H9 (cell line): ENCODE measurements around the gene OBI1. TPM values are rescaled to one million over a fixed set of nuclear protein-coding genes. Genes with fewer than 3 reads are reported as not detected.

Source experiments
- DNase-seq: peaks from one replicate; pipeline ENCODE4 v3.0.0-alpha.2; 2017
- H2AFZ ChIP-seq: one replicate; pipeline ENCODE4 v1.6.1; 2013; ENCODE audit warnings: mild to moderate bottlenecking, low read length, control low read depth, moderate library complexity
- H2AK5ac ChIP-seq: 2 replicates; pipeline ENCODE4 v1.6.1; 2013; ENCODE audit warnings: low read length, control low read depth, mixed read lengths; ENCODE audit not compliant: insufficient read length
- H2BK120ac ChIP-seq: one replicate; pipeline ENCODE4 v1.6.1; 2013; ENCODE audit warnings: low read depth, mild to moderate bottlenecking, low read length, control low read depth, inconsistent platforms; ENCODE audit not compliant: poor library complexity, severe bottlenecking
- H2BK12ac ChIP-seq: 2 replicates; pipeline ENCODE4 v1.6.1; 2013; ENCODE audit warnings: low read length, control low read depth, mixed read lengths, low read depth; ENCODE audit not compliant: insufficient read length
- H2BK15ac ChIP-seq: 2 replicates; pipeline ENCODE4 v1.6.1; 2013; ENCODE audit warnings: low read depth, low read length, control low read depth
- H2BK20ac ChIP-seq: one replicate; pipeline ENCODE4 v1.6.1; 2013; ENCODE audit warnings: low read depth, mild to moderate bottlenecking, low read length, control low read depth, inconsistent platforms; ENCODE audit not compliant: poor library complexity, severe bottlenecking
- H2BK5ac ChIP-seq: 2 replicates; pipeline ENCODE4 v1.6.1; 2013; ENCODE audit warnings: low read length, control low read depth, mixed read lengths; ENCODE audit not compliant: insufficient read length
- H3K14ac ChIP-seq: 2 replicates; pipeline ENCODE4 v1.6.1; 2013; ENCODE audit warnings: low read length, control low read depth; ENCODE audit not compliant: insufficient read depth
- H3K18ac ChIP-seq: 2 replicates; pipeline ENCODE4 v1.6.1; 2013; ENCODE audit warnings: low read depth, mild to moderate bottlenecking, mixed read lengths, low read length, control low read depth; ENCODE audit not compliant: insufficient read length
- H3K23ac ChIP-seq: 2 replicates; pipeline ENCODE4 v1.6.1; 2013; ENCODE audit warnings: low read length, control low read depth, mixed read lengths, low read depth; ENCODE audit not compliant: insufficient read length
- H3K23me2 ChIP-seq: 2 replicates; pipeline ENCODE4 v1.6.1; 2013; ENCODE audit warnings: low read depth, mild to moderate bottlenecking, mixed read lengths, low read length, control low read depth; ENCODE audit not compliant: insufficient read length, poor library complexity, severe bottlenecking
- H3K27ac ChIP-seq: 2 replicates; pipeline ENCODE4 v1.5.1; 2013; ENCODE audit warnings: low read length, control low read depth, mixed read lengths, low read depth; ENCODE audit not compliant: insufficient read length
- H3K27me3 ChIP-seq: 2 replicates; pipeline ENCODE4 v1.6.1; 2013; ENCODE audit warnings: low read length, control low read depth, inconsistent platforms; ENCODE audit not compliant: insufficient read depth
- H3K4ac ChIP-seq: 2 replicates; pipeline ENCODE4 v1.6.1; 2013; ENCODE audit warnings: low read depth, mild to moderate bottlenecking, control low read depth, inconsistent platforms, low read length, moderate library complexity
- H3K4me1 ChIP-seq: 2 replicates; pipeline ENCODE4 v1.6.1; 2013; ENCODE audit warnings: low read length, control low read depth, inconsistent platforms; ENCODE audit not compliant: insufficient read depth
- H3K4me2 ChIP-seq: 2 replicates; pipeline ENCODE4 v1.6.1; 2013; ENCODE audit warnings: low read length, control low read depth, mixed read lengths; ENCODE audit not compliant: insufficient read length, insufficient read depth
- H3K56ac ChIP-seq: 2 replicates; pipeline ENCODE4 v1.6.1; 2013; ENCODE audit warnings: low read depth, mild to moderate bottlenecking, mixed read lengths, low read length, control low read depth; ENCODE audit not compliant: insufficient read length
- H3K79me1 ChIP-seq: 2 replicates; pipeline ENCODE4 v1.6.1; 2013; ENCODE audit warnings: low read depth, mild to moderate bottlenecking, moderate library complexity, low read length, control low read depth, inconsistent platforms; ENCODE audit not compliant: insufficient read depth, poor library complexity, severe bottlenecking
- H3K79me2 ChIP-seq: 2 replicates; pipeline ENCODE4 v1.6.1; 2013; ENCODE audit warnings: low read length, control low read depth, inconsistent platforms; ENCODE audit not compliant: insufficient read depth
- H3K9ac ChIP-seq: 2 replicates; pipeline ENCODE4 v1.6.1; 2013; ENCODE audit warnings: low read length, control low read depth, mixed read lengths; ENCODE audit not compliant: insufficient read length; ENCODE audit errors: extremely low read depth
- H3K9me3 ChIP-seq: one replicate; pipeline ENCODE4 v1.6.1; 2013; ENCODE audit warnings: low read depth, low read length, inconsistent platforms; ENCODE audit not compliant: control insufficient read depth
- H3T11ph ChIP-seq: one replicate; pipeline ENCODE4 v1.6.1; 2013; ENCODE audit warnings: mild to moderate bottlenecking, low read length, control low read depth, inconsistent platforms
- H4K20me1 ChIP-seq: one replicate; pipeline ENCODE4 v1.6.1; 2013; ENCODE audit not compliant: control insufficient read depth, insufficient read length, insufficient read depth
- H4K5ac ChIP-seq: 2 replicates; pipeline ENCODE4 v1.6.1; 2013; ENCODE audit warnings: low read depth, mild to moderate bottlenecking, mixed read lengths, low read length, control low read depth; ENCODE audit not compliant: insufficient read length
- H4K8ac ChIP-seq: replicated peaks from 2 replicates; pipeline ENCODE4 v1.6.1; 2013; ENCODE audit warnings: low read length, control low read depth, mixed read lengths, low read depth; ENCODE audit not compliant: insufficient read length
- H4K91ac ChIP-seq: 2 replicates; pipeline ENCODE4 v1.6.1; 2013; ENCODE audit warnings: low read depth, mild to moderate bottlenecking, moderate library complexity, mixed read lengths, low read length, control low read depth; ENCODE audit not compliant: insufficient read length
- H3K27ac Mint-ChIP-seq, 3 experiments: 2 replicates in 2 of 3; 3 replicates in 1 of 3; pipeline ENCODE4 v1.8.0; 2020 to 2021; ENCODE audit warnings: mixed read lengths in 3 of 3, mild to moderate bottlenecking in 1 of 3, moderate library complexity in 1 of 3
- H3K27me3 Mint-ChIP-seq: 2 replicates; pipeline ENCODE4 v1.8.0; 2021; ENCODE audit warnings: low read depth, mild to moderate bottlenecking, moderate library complexity, mixed read lengths
- H3K36me3 Mint-ChIP-seq, 3 experiments: 2 replicates in 2 of 3; 3 replicates in 1 of 3; pipeline ENCODE4 v1.8.0; 2020 to 2021; ENCODE audit warnings: low read depth in 3 of 3, mixed read lengths in 3 of 3; ENCODE audit not compliant: insufficient read depth in 1 of 3
- H3K4me1 Mint-ChIP-seq, 2 experiments: 2 replicates each; pipeline ENCODE4 v1.8.0; 2020; ENCODE audit warnings: mixed read lengths in 2 of 2
- H3K4me3 Mint-ChIP-seq, 2 experiments: 2 replicates in 1 of 2; 3 replicates in 1 of 2; pipeline ENCODE4 v1.8.0; 2020 to 2021; ENCODE audit warnings: mild to moderate bottlenecking in 2 of 2, mixed read lengths in 2 of 2, moderate library complexity in 1 of 2
- H3K9me3 Mint-ChIP-seq, 2 experiments: 2 replicates in 1 of 2; 3 replicates in 1 of 2; pipeline ENCODE4 v1.8.0; 2020; ENCODE audit warnings: mild to moderate bottlenecking in 2 of 2, mixed read lengths in 2 of 2, moderate library complexity in 1 of 2
- WGBS: extraction: QIAGEN DNeasy Blood & Tissue Kit; methylation state at CpG from one replicate; pipeline ENCODE4 v1.1.7; 2013; ENCODE audit warnings: missing lambda C conversion rate, low lambda C conversion rate, mixed read lengths; ENCODE audit not compliant: insufficient read length; ENCODE audit errors: extremely low coverage; 5-methylcytosine and 5-hydroxymethylcytosine counted together
- total RNA-seq: library from RNA; stranded (reverse); gene quantifications from 2 replicates; pipeline ENCODE4 v1.2.1, GENCODE V29; 2021
- TF ChIP-seq, protein P1 (sequence below): fragments of 200-600 bp; sonication (generic); conservative IDR thresholded peaks from 3 replicates; pipeline ENCODE4 v1.8.0; 2021; ENCODE audit warnings: antibody characterized with exemption, mild to moderate bottlenecking

The OBI1 gene
- total RNA-seq, 1 experiment from 2014 or later: 24.4 TPM

GRCh38 chr13:78610381-78610883, 48.5 kb downstream of the OBI1 start:
- Histone ChIP-seq H2BK12ac (no peak overlapping the region), H2BK20ac (no peak overlapping the region), H3K14ac (no peak overlapping the region), H3K18ac (no peak overlapping the region), H3K4me1 (no peaks in the 10 kb centered on the region), H3K27ac (no peak overlapping the region), H3K23me2 (peaks cover 9% of the 10 kb centered on the region), H3K9me3 (no peaks in the 10 kb centered on the region), H4K5ac (no peak overlapping the region), H3K56ac (no peak overlapping the region), H2BK15ac (no peak overlapping the region), H3K4ac (no peak overlapping the region), H3K79me2 (no peaks in the 10 kb centered on the region), H4K8ac (no peak overlapping the region), H4K20me1 (no peaks in the 10 kb centered on the region), H3K23ac (no peak overlapping the region), H2BK120ac (no peak overlapping the region), H2AK5ac (no peak overlapping the region), H2BK5ac (no peak overlapping the region), H3T11ph (no peak overlapping the region), H3K79me1 (no peaks in the 10 kb centered on the region), H2AFZ (no peak overlapping the region), H4K91ac (no peak overlapping the region), H3K4me2 (no peak overlapping the region), H3K9ac (no peak overlapping the region), H3K27me3 (peaks cover 60% of the 10 kb centered on the region)
- H3K9me3 Mint-ChIP-seq: peaks cover 0 to 3% of the 10 kb centered on the region in 2 experiments; a peak in 1 of 5 replicates
- TF ChIP-seq, protein P1, sequence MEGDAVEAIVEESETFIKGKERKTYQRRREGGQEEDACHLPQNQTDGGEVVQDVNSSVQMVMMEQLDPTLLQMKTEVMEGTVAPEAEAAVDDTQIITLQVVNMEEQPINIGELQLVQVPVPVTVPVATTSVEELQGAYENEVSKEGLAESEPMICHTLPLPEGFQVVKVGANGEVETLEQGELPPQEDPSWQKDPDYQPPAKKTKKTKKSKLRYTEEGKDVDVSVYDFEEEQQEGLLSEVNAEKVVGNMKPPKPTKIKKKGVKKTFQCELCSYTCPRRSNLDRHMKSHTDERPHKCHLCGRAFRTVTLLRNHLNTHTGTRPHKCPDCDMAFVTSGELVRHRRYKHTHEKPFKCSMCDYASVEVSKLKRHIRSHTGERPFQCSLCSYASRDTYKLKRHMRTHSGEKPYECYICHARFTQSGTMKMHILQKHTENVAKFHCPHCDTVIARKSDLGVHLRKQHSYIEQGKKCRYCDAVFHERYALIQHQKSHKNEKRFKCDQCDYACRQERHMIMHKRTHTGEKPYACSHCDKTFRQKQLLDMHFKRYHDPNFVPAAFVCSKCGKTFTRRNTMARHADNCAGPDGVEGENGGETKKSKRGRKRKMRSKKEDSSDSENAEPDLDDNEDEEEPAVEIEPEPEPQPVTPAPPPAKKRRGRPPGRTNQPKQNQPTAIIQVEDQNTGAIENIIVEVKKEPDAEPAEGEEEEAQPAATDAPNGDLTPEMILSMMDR: no peak
- no CpG with 5 or more reads among the region's 4 CpGs for WGBS
- H3K27ac Mint-ChIP-seq: no peak overlapping the region
- peaks cover 0 to 11% (median 8%) of the 10 kb centered on the region in 3 experiments; a peak in 5 of 7 replicates for H3K36me3 Mint-ChIP-seq
- peaks cover 84% of the 10 kb centered on the region for H3K27me3 Mint-ChIP-seq
- no peak overlapping the region for H3K4me3 Mint-ChIP-seq
- DNase-seq: no peak
- peaks cover 27 to 42% of the 10 kb centered on the region in 2 experiments for H3K4me1 Mint-ChIP-seq
